ENCODE data around the gene KLHL12. TPM values are rescaled to one million over a fixed set of nuclear protein-coding genes. Genes with fewer than 3 reads are reported as not detected.

Gene KLHL12
- total and polyA plus RNA-seq, 8 donors = 10.4 to 97.3 (median 20.0) TPM

DNA sequence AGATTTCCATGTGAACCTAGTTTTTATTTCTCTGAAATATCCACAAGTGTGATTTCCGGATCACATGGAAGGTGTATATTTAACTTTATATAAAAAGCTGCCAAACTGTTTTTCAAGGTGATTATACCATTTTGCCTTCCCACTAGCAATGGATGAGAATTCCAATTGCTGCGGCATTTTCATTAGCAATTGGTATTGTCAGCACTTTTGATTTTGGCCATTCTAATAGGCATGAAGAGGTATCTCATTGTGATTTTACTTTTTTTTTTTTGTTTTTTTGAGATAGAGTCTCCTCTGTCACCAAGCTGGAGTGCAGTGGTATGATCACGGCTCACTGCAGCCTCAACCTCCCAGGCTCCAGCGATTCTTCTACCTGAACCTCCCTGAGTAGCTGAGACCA, 45.0 kb upstream of the KLHL12 start:
- WGBS, 5 donors = 65 to 71% (median 69%) methylated on average over 4 of the region's 4 CpGs
- TF ChIP-seq POLR2AphosphoS5 (IDR thresholded peaks at IDR 0.05) (no peak), EP300 (IDR thresholded peaks at IDR 0.05) (no peak), POLR2A (IDR thresholded peaks at IDR 0.05) (no peak)
- TF ChIP-seq, protein P1, sequence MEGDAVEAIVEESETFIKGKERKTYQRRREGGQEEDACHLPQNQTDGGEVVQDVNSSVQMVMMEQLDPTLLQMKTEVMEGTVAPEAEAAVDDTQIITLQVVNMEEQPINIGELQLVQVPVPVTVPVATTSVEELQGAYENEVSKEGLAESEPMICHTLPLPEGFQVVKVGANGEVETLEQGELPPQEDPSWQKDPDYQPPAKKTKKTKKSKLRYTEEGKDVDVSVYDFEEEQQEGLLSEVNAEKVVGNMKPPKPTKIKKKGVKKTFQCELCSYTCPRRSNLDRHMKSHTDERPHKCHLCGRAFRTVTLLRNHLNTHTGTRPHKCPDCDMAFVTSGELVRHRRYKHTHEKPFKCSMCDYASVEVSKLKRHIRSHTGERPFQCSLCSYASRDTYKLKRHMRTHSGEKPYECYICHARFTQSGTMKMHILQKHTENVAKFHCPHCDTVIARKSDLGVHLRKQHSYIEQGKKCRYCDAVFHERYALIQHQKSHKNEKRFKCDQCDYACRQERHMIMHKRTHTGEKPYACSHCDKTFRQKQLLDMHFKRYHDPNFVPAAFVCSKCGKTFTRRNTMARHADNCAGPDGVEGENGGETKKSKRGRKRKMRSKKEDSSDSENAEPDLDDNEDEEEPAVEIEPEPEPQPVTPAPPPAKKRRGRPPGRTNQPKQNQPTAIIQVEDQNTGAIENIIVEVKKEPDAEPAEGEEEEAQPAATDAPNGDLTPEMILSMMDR (IDR thresholded peaks at IDR 0.05) = no peak
- H3K27ac ChIP-seq = no peak overlapping the region
- DNase-seq = no peak
- H3K4me3 ChIP-seq = no peak overlapping the region
- no peaks in the 10 kb centered on the region for H3K36me3 ChIP-seq
- H3K27me3 ChIP-seq = peaks cover 0 to under 1% (median 0%) of the 10 kb centered on the region in 3 donors
- peaks cover 7 to 20% (median 14%) of the 10 kb centered on the region in 4 donors for H3K4me1 ChIP-seq
- intact Hi-C loops (cut with DNase I; ENCODE audit: low total_unique reads) = no loop called here
- H3K9me3 ChIP-seq = no peaks in the 10 kb centered on the region

DNA sequence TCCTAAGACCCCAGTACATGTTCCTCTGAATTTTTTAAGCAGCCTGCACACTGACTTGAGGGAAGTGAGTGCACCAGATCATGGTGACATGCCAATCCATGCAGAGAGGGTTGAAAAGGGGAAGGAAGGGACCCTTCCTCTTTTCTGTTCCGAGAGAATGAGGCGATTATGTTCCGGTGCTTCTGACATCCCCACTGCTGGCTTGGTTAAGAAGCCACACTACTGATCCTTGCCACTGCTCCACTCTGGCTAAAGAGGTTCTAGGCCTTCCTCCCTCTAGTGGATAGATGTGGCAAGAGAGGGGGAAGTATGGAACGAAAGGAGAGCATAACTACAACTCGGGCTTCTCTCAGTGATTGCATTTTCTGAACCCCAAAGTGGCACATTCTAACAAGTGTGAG, 41.9 kb upstream of the KLHL12 start:
- WGBS, 5 donors = 4 to 31% (median 27%) methylated on average over 4 to 5 of the region's 5 CpGs
- TF ChIP-seq POLR2AphosphoS5 (IDR thresholded peaks at IDR 0.05) (peak in 2 of 3 donors; percentile 44 to 64), POLR2A (IDR thresholded peaks at IDR 0.05) (no peak), EP300 (IDR thresholded peaks at IDR 0.05) (no peak)
- TF ChIP-seq, protein P1 (IDR thresholded peaks at IDR 0.05) = peak in 5 of 7 experiments; percentile 41 to 73 (median 56)
- Histone ChIP-seq H3K27ac (peak overlapping the region in 3 of 5 donors; percentile 93 to 98 (median 95)), H3K27me3 (no peaks in the 10 kb centered on the region), H3K4me3 (no peak overlapping the region), H3K9me3 (no peaks in the 10 kb centered on the region), H3K4me1 (peaks cover 27 to 47% (median 41%) of the 10 kb centered on the region in 4 donors), H3K36me3 (peaks cover 0 to 15% (median 9%) of the 10 kb centered on the region in 4 donors)
- intact Hi-C loops (cut with DNase I; ENCODE audit: low total_unique reads) = no loop called here
- peak; percentile 50 to 86 for DNase-seq

DNA sequence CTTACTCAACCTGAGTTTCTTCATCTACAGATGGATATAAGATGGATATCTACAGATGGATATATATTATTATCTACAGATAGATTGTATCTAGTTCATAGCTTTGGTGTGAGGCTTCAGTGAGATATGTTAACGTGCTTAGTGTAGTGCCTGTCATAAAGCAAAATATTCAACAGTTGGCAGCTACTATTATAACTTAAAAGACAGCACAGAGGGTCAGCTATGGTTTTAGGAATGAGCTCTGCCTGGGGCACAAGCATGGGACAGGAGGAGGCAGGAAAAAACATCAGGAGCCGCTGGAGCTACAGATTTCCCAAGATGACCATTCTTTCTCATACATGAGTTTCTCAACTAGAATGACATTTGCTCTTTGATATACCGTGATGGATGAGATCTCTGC, 41.3 kb upstream of the KLHL12 start:
- peak overlapping the region in 4 of 5 donors; percentile 91 to 98 (median 94) for H3K27ac ChIP-seq
- H3K4me1 ChIP-seq = peaks cover 27 to 47% (median 41%) of the 10 kb centered on the region in 4 donors
- intact Hi-C loops (cut with DNase I; ENCODE audit: low total_unique reads) = no loop called here
- H3K4me3 ChIP-seq = peak overlapping the region in 2 of 4 donors; percentile 78 to 89
- peaks cover 0 to 20% (median 14%) of the 10 kb centered on the region in 4 donors for H3K36me3 ChIP-seq
- H3K9me3 ChIP-seq = no peaks in the 10 kb centered on the region
- TF ChIP-seq, protein P1 (IDR thresholded peaks at IDR 0.05) = no peak
- TF ChIP-seq POLR2A (IDR thresholded peaks at IDR 0.05) (no peak), EP300 (IDR thresholded peaks at IDR 0.05) (no peak), POLR2AphosphoS5 (IDR thresholded peaks at IDR 0.05) (no peak)
- no peak for DNase-seq
- H3K27me3 ChIP-seq = no peaks in the 10 kb centered on the region
- 65 to 73% (median 68%) methylated on average over 3 of the region's 3 CpGs for WGBS, 5 donors

DNA sequence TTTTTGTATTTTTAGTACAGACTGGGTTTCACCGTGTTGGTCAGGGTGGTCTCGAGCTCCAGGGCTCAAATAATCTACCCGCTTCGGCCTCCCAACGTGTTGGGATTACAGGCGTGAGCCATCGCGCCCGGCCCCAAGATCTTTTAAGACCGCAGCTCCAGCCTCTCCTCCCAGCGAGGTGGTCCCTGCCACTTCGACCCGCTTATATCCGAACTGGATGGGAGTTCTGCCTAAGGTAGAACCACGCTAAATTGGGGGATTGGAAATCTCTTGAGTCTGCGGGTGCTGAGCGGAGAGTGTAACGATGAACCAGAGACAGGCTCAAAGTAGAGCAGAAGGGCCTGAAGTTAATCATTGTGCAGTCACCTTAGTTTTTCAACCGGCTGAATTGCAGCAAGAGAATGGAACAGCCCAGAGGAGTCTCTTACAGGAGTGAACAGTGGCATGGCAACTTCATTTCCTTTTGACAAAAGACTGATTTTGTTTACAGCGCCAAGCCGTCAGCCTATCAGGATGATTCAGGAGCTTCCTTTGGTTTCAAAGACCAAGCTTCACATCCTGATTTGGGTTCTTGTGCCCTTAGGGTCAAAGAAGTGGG, 40.7 kb upstream of the KLHL12 start:
- no peak for TF ChIP-seq POLR2AphosphoS5 (IDR thresholded peaks at IDR 0.05)
- TF ChIP-seq, protein P1 (IDR thresholded peaks at IDR 0.05) = no peak
- no peak for TF ChIP-seq EP300 (IDR thresholded peaks at IDR 0.05)
- no peak for TF ChIP-seq POLR2A (IDR thresholded peaks at IDR 0.05)
- Histone ChIP-seq H3K4me3 (peak overlapping the region; percentile 74 to 89 (median 79)), H3K36me3 (peaks cover 2 to 26% (median 20%) of the 10 kb centered on the region in 4 donors), H3K4me1 (peaks cover 27 to 47% (median 41%) of the 10 kb centered on the region in 4 donors), H3K9me3 (no peaks in the 10 kb centered on the region), H3K27ac (peak overlapping the region; percentile 82 to 98 (median 93)), H3K27me3 (no peaks in the 10 kb centered on the region)
- intact Hi-C loops (cut with DNase I; ENCODE audit: low total_unique reads) = no loop called here
- peak in 1 of 2 donors; percentile 51 for DNase-seq
- WGBS, 5 donors = 5 to 10% (median 7%) methylated on average over 21 of the region's 21 CpGs

Data from stomach (tissue), 9 donors.